ENCODE data around the gene ACD.

Gene ACD

GRCh38 chr16:67659675-67660563 lies at the start of gene ACD:
Gene ACD (minus strand): TSS chr16:67660260. CDS start chr16:67660220, 40 bp downstream.
- TF ChIP-seq YY1 (IDR thresholded peaks at IDR 0.05; ENCODE audit: insufficient read depth, insufficient read length) (no peak), ZNF274 (IDR thresholded peaks at IDR 0.05; ENCODE audit: low read depth, low read length) (no peak), SUZ12 (IDR thresholded peaks at IDR 0.05; ENCODE audit: extremely low read depth, insufficient read depth, insufficient read length) (no peak)

GRCh38 chr16:67709050-67709449 lies 49.0 kb upstream of the ACD start:
- no peaks in the 10 kb centered on the region for H3K9me3 ChIP-seq (ENCODE audit: insufficient read depth, low read length)
- no peak for TF ChIP-seq YY1 (IDR thresholded peaks at IDR 0.05; ENCODE audit: insufficient read depth, insufficient read length)
- TF ChIP-seq ZNF274 (IDR thresholded peaks at IDR 0.05; ENCODE audit: low read depth, low read length), result no peak
- TF ChIP-seq SUZ12 (IDR thresholded peaks at IDR 0.05; ENCODE audit: extremely low read depth, insufficient read depth, insufficient read length), result no peak
- H3K4me3 ChIP-seq (ENCODE audit: insufficient read length, low read depth), result no peak overlapping the region
- peaks cover 4% of the 10 kb centered on the region for H3K36me3 ChIP-seq (ENCODE audit: insufficient read depth, insufficient read length, low read length)
- H3K4me1 ChIP-seq (ENCODE audit: insufficient read depth, insufficient read length), result no peaks in the 10 kb centered on the region
- H3K27me3 ChIP-seq (ENCODE audit: insufficient read depth, insufficient read length), result no peaks in the 10 kb centered on the region
- DNase-seq (ENCODE audit: low read depth, low spot score), result no peak
- H3K9ac ChIP-seq (ENCODE audit: insufficient read length, low read depth), result no peak overlapping the region

More at GRCh38 chr16:67659675-67660563, at the start of gene ACD:
- Histone ChIP-seq H3K9ac (ENCODE audit: insufficient read length, low read depth) (peak within 1 kb of the TSS; percentile 97), H3K4me1 (ENCODE audit: insufficient read depth, insufficient read length) (peaks cover 12% of the 10 kb centered on the region), H3K9me3 (ENCODE audit: insufficient read depth, low read length) (no peaks in the 10 kb centered on the region), H3K4me3 (ENCODE audit: insufficient read length, low read depth) (peak within 1 kb of the TSS; percentile 87), H3K27me3 (ENCODE audit: insufficient read depth, insufficient read length) (peaks cover 25% of the 10 kb centered on the region), H3K36me3 (ENCODE audit: insufficient read depth, insufficient read length, low read length) (peaks cover 68% of the 10 kb centered on the region)
- peak; percentile 76 for DNase-seq (ENCODE audit: low read depth, low spot score)

GRCh38 chr16:67708368-67708771 lies 48.3 kb upstream of the ACD start:
- Histone ChIP-seq H3K9me3 (ENCODE audit: insufficient read depth, low read length) (no peaks in the 10 kb centered on the region), H3K27me3 (ENCODE audit: insufficient read depth, insufficient read length) (no peaks in the 10 kb centered on the region), H3K36me3 (ENCODE audit: insufficient read depth, insufficient read length, low read length) (peaks cover 4% of the 10 kb centered on the region), H3K4me3 (ENCODE audit: insufficient read length, low read depth) (no peak overlapping the region), H3K4me1 (ENCODE audit: insufficient read depth, insufficient read length) (no peaks in the 10 kb centered on the region), H3K9ac (ENCODE audit: insufficient read length, low read depth) (no peak overlapping the region)
- TF ChIP-seq YY1 (IDR thresholded peaks at IDR 0.05; ENCODE audit: insufficient read depth, insufficient read length) (no peak), SUZ12 (IDR thresholded peaks at IDR 0.05; ENCODE audit: extremely low read depth, insufficient read depth, insufficient read length) (no peak), ZNF274 (IDR thresholded peaks at IDR 0.05; ENCODE audit: low read depth, low read length) (no peak)
- DNase-seq (ENCODE audit: low read depth, low spot score), result no peak

- peaks cover 4% of the 10 kb centered on the region for H3K36me3 ChIP-seq (ENCODE audit: insufficient read depth, insufficient read length, low read length)
- H3K27me3 ChIP-seq (ENCODE audit: insufficient read depth, insufficient read length), result no peaks in the 10 kb centered on the region
- TF ChIP-seq SUZ12 (IDR thresholded peaks at IDR 0.05; ENCODE audit: extremely low read depth, insufficient read depth, insufficient read length) (no peak), YY1 (IDR thresholded peaks at IDR 0.05; ENCODE audit: insufficient read depth, insufficient read length) (no peak), ZNF274 (IDR thresholded peaks at IDR 0.05; ENCODE audit: low read depth, low read length) (no peak)
- no peak overlapping the region for H3K4me3 ChIP-seq (ENCODE audit: insufficient read length, low read depth)
- H3K9ac ChIP-seq (ENCODE audit: insufficient read length, low read depth), result no peak overlapping the region
- no peaks in the 10 kb centered on the region for H3K4me1 ChIP-seq (ENCODE audit: insufficient read depth, insufficient read length)
- H3K9me3 ChIP-seq (ENCODE audit: insufficient read depth, low read length), result no peaks in the 10 kb centered on the region
- no peak for DNase-seq (ENCODE audit: low read depth, low spot score)
Observed at GRCh38 chr16:67707790-67708189, 47.7 kb upstream of the ACD start.

GRCh38 chr16:67707210-67707609 lies 47.1 kb upstream of the ACD start:
- H3K27me3 ChIP-seq (ENCODE audit: insufficient read depth, insufficient read length), result no peaks in the 10 kb centered on the region
- H3K4me1 ChIP-seq (ENCODE audit: insufficient read depth, insufficient read length), result no peaks in the 10 kb centered on the region
- no peaks in the 10 kb centered on the region for H3K9me3 ChIP-seq (ENCODE audit: insufficient read depth, low read length)
- H3K9ac ChIP-seq (ENCODE audit: insufficient read length, low read depth), result no peak overlapping the region
- no peak for DNase-seq (ENCODE audit: low read depth, low spot score)
- H3K36me3 ChIP-seq (ENCODE audit: insufficient read depth, insufficient read length, low read length), result peaks cover 4% of the 10 kb centered on the region
- TF ChIP-seq SUZ12 (IDR thresholded peaks at IDR 0.05; ENCODE audit: extremely low read depth, insufficient read depth, insufficient read length), result no peak
- no peak for TF ChIP-seq YY1 (IDR thresholded peaks at IDR 0.05; ENCODE audit: insufficient read depth, insufficient read length)
- TF ChIP-seq ZNF274 (IDR thresholded peaks at IDR 0.05; ENCODE audit: low read depth, low read length), result no peak
- H3K4me3 ChIP-seq (ENCODE audit: insufficient read length, low read depth), result no peak overlapping the region

GRCh38 chr16:67704110-67704509 lies 44.0 kb upstream of the ACD start:
- H3K36me3 ChIP-seq (ENCODE audit: insufficient read depth, insufficient read length, low read length), result peaks cover 4% of the 10 kb centered on the region
- no peaks in the 10 kb centered on the region for H3K27me3 ChIP-seq (ENCODE audit: insufficient read depth, insufficient read length)
- DNase-seq (ENCODE audit: low read depth, low spot score), result no peak
- H3K9ac ChIP-seq (ENCODE audit: insufficient read length, low read depth), result no peak overlapping the region
- no peak overlapping the region for H3K4me3 ChIP-seq (ENCODE audit: insufficient read length, low read depth)
- peaks cover 9% of the 10 kb centered on the region; the same call in 1 of the 2 replicates for H3K9me3 ChIP-seq (ENCODE audit: insufficient read depth, low read length)
- H3K4me1 ChIP-seq (ENCODE audit: insufficient read depth, insufficient read length), result no peaks in the 10 kb centered on the region
- no peak for TF ChIP-seq ZNF274 (IDR thresholded peaks at IDR 0.05; ENCODE audit: low read depth, low read length)
- no peak for TF ChIP-seq SUZ12 (IDR thresholded peaks at IDR 0.05; ENCODE audit: extremely low read depth, insufficient read depth, insufficient read length)
- TF ChIP-seq YY1 (IDR thresholded peaks at IDR 0.05; ENCODE audit: insufficient read depth, insufficient read length), result no peak

- no peaks in the 10 kb centered on the region for H3K4me1 ChIP-seq (ENCODE audit: insufficient read depth, insufficient read length)
- no peak for DNase-seq (ENCODE audit: low read depth, low spot score)
- no peak overlapping the region for H3K4me3 ChIP-seq (ENCODE audit: insufficient read length, low read depth)
- no peak overlapping the region for H3K9ac ChIP-seq (ENCODE audit: insufficient read length, low read depth)
- no peak for TF ChIP-seq ZNF274 (IDR thresholded peaks at IDR 0.05; ENCODE audit: low read depth, low read length)
- no peak for TF ChIP-seq SUZ12 (IDR thresholded peaks at IDR 0.05; ENCODE audit: extremely low read depth, insufficient read depth, insufficient read length)
- no peak for TF ChIP-seq YY1 (IDR thresholded peaks at IDR 0.05; ENCODE audit: insufficient read depth, insufficient read length)
- peaks cover 13% of the 10 kb centered on the region; the same call in 1 of the 2 replicates for H3K9me3 ChIP-seq (ENCODE audit: insufficient read depth, low read length)
- no peaks in the 10 kb centered on the region for H3K27me3 ChIP-seq (ENCODE audit: insufficient read depth, insufficient read length)
- peaks cover 7% of the 10 kb centered on the region for H3K36me3 ChIP-seq (ENCODE audit: insufficient read depth, insufficient read length, low read length)
Observed at GRCh38 chr16:67703626-67704025, 43.6 kb upstream of the ACD start.

Data from NT2/D1 (cell line).